Measurements from ENCODE around the gene CUX1.
"Not testable (repeated sequence)": the region's sequence is repeated elsewhere in the genome, so short reads cannot be mapped to it uniquely, and the experiment has no call there.

The CUX1 gene

DNA sequence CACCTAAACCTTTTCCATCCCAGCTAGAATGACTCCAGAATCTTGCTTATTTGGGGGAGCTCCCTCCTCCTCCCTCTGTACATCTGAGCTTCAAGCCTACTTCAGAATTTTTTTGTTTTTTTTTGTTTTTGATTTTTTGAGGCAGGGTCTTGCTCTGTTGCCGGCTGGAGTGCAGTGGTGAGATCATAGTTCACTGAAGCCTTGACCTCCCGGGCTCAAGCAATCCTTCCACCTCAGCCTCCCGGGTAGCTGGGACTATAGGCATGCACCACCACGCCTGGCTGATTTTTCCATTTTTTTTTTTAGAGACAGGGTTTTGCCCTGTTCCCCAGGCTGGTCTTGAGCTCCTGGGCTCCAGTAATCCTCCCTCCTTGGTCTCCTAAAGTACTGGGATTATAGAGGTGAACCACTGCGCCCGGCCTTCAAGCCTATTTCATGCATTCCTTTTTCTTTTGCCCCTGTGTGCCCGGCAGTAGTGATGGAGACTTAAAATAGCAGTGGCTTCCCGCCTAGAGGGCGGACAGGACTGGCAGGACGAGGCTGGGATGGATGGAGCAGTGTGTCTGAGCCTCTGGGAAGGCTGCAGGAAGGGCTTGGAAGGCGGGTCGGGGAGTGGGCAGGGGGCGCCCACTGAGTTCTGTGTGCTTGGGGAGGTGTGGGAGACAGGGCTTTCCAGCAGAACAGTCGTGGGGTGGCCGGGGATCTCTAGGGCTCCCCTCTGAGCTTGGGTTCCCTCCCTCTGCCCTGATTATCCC, 8.8 kb downstream of the CUX1 start:
- peak; percentile 30 for DNase-seq (ENCODE audit: low spot score)

DNA sequence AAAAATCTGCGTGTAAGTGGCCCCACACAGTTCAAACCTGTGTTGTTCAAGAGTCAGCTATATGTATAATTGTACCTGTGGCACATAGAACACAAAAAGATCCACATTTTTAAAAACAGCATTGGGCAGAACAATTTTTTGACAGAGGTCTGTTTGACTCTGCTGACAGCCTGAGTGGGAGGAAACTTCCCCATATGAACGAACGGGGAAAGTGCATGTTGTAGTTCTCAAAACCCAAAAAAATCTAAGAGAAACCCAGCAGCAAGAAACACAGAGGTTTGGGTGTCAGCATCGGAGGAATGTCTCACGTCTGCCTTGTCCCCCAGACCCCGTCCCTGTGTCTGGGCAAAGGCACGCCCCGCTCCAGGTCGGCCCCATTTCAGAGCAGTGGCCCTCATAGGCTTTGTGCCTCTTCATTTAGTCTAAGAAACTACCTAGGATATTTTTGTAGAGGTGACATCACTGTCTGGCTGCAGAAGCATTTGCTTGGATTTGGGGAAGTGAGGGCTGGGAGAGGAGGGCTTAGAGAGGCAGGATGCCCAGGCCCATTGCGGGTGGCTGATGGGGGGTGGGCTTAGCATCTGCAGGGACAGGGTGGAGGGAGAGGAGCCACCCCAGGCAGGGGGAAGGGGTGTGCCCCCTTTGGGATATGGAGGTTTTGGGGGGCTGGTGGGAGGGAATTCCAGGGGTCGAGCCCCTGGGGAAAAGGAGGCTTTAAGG, 11.0 kb downstream of the CUX1 start:
- DNase-seq (ENCODE audit: low spot score): no peak

- DNase-seq (ENCODE audit: low spot score): no peak
Observed at GRCh38 chr7:101829374-101829773, 11.9 kb downstream of the CUX1 start.

- no peak for DNase-seq (ENCODE audit: low spot score)
Observed at GRCh38 chr7:101829821-101830220, 12.4 kb downstream of the CUX1 start.

- DNase-seq (ENCODE audit: low spot score): not testable (repeated sequence)
Observed at GRCh38 chr7:101831396-101831795, 14.0 kb downstream of the CUX1 start.

GRCh38 chr7:101832205-101832631, 14.8 kb downstream of the CUX1 start:
- no peak for DNase-seq (ENCODE audit: low spot score)

DNA sequence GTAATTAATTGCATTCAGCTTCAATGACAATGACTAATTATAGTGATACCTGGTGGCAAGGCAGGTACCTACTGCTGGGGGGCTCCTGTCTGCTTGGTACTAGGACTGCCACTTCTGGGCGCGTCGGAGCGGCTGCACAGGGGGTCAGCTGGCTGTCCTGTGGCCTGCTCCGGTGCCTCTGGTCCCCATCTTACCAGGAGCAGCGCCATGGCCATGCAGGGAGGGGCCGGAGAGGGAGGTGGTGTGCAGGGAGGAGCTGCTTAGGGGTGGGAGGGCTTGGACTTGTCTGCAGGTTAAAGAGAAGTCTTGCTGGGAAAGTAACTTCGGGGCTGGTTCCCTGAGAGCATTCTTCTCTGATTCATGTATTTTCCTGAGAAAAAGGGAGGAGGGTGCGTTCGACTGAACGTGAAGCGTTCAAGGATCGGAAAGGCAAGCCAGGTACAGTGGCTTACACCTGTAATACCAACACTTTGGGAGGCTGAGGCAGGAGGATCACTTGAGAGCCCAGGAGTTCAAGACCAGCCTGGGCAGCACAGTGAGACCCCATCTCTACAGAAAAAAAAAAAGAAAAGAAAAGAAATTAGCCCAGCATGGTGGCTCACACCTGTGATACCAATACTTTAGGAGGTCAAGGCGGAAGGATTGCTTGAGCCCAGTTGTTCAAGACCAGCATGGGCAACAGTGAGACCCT, 15.4 kb downstream of the CUX1 start:
- DNase-seq (ENCODE audit: low spot score): no peak

DNA sequence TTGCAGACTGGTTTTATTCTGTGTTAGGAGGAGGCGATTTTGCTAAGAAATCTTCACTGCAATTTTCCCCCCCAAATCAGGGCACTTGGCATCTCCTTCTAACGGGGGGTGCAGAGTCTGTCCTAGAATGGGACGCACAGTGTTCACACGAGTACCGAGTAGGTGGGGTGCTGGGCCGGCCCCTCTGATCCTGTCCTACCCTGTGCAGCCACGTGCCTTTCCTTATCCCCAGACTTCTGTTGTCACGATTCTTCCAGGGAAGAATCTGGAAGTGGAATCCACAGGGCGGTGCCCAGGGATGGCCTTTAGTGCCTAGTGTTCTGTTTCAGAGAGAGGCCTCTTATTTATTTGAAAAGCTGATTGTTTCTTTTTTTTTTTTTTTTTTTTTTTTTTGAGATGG, 16.4 kb downstream of the CUX1 start:
- no peak for DNase-seq (ENCODE audit: low spot score)

DNA sequence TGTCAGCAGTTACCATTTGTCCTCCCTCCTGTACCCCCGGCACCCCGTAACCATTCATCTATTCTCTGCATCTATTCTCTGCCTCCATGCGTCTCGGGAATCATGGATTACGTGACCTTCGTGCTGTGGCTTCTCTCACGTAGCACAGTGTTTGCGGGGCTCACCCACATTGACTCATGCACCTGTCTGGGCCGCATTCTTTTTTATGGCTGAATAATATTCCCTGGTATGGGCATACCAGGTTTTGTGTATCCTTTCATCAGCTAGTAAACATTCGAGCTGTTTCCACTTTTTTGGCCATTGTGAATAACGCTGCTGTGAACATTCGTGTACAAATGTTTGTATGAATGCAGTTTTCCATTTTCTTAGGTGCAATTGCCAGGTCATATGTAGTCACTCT, 17.7 kb downstream of the CUX1 start:
- no peak for DNase-seq (ENCODE audit: low spot score)

GRCh38 chr7:101837433-101837832, 20.0 kb downstream of the CUX1 start:
- not testable (repeated sequence) for DNase-seq (ENCODE audit: low spot score)

GRCh38 chr7:101838837-101839483, 21.5 kb downstream of the CUX1 start:
- DNase-seq (ENCODE audit: low spot score): no peak

GRCh38 chr7:101841328-101841727, 23.9 kb downstream of the CUX1 start:
- DNase-seq (ENCODE audit: low spot score): no peak

- DNase-seq (ENCODE audit: low spot score): no peak
Observed at GRCh38 chr7:101843293-101844271, 26.2 kb downstream of the CUX1 start.

- no peak for DNase-seq (ENCODE audit: low spot score)
Observed at GRCh38 chr7:101845974-101846373, 28.5 kb downstream of the CUX1 start.

- no peak for DNase-seq (ENCODE audit: low spot score)
Observed at GRCh38 chr7:101846800-101847538, 29.5 kb downstream of the CUX1 start.

DNA sequence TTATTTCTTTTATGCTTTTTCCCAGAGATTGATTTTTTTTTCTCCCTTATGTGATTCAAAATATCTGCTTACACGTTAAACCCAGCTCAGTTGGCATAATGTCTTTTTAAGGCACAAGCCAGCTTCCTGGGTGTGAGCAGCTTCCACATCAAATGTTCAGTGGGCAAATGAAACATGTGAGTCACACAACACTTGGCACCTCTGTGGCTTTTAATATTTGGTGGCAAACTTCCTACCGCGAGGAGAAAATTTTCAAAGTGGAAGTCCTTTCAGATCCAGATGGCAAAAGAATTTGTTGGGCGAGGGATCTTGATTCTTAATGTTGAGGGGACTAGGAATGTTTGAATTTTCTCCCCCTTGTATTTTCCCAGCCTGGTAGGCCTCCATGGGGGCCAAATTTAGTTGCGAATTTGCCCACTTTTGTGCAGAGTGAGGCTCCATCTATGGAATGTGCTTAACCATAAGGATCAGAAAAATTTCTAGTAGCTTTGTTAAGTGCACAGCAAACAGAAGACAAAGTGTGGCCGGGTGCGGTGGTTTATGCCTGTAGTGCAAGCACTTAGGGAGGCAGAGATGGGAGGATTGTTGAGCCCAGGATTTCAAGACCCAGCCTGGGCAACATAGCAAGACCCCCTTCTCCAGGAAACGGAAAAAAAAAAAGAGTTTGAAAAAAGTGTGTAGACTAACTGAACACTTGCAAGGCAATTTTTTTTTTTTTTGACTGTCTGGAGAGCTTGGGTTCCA, 31.0 kb downstream of the CUX1 start:
- DNase-seq (ENCODE audit: low spot score): no peak

DNA sequence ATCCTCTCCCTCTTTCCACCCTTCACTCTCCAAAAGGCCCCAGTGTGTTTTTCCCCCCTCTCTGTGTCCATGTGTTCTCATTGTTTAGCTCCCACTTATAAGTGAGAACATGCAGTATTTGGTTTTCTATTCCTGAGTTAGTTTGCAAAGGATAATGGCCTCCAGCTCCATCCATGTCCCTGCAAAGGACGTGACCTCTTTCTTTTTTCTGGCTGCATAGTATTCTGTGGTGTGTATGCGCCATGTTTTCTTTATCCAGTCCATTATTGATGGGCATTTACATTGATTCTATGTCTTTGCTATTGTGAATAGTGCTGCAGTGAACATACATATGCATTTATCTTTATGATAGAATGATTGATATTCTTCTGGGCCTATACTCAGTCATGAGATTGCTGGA, 31.9 kb downstream of the CUX1 start:
- not testable (repeated sequence) for DNase-seq (ENCODE audit: low spot score)

GRCh38 chr7:101852364-101852763, 34.9 kb downstream of the CUX1 start:
- DNase-seq (ENCODE audit: low spot score): not testable (repeated sequence)

DNA sequence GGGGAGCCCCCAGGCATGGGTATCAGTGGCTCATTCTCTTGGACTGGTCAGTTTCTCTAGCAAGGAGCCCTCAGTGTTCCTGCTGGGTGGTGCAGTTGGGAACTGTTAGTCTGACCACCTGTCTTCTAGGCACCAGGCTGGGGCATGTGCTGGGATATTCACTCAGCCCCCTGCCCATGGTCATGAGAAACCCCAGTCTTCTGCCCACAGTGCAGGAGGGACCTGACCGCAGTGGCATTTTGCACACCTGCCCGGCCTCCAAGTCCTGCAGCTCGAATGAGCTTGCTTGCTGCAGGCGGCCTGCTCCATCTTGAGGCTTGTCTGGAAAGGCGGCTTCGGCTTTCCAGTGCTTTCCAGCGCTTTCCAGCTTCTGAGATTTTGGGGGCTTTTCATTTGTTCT, 36.3 kb downstream of the CUX1 start:
- no peak for DNase-seq (ENCODE audit: low spot score)
